HG02763 (cell line): ENCODE results near the gene IL6ST.
"Not testable (repeated sequence)": the region's sequence is repeated elsewhere in the genome, so short reads cannot be mapped to it uniquely, and the experiment has no call there.

Source experiments
- ATAC-seq: cut with Tn5 transposase; IDR thresholded peaks from one replicate; pipeline ENCODE4 v1.9.1; 2021; ENCODE audit warnings: mild to moderate bottlenecking, moderate library complexity; ENCODE audit not compliant: unreplicated experiment

Gene IL6ST

DNA sequence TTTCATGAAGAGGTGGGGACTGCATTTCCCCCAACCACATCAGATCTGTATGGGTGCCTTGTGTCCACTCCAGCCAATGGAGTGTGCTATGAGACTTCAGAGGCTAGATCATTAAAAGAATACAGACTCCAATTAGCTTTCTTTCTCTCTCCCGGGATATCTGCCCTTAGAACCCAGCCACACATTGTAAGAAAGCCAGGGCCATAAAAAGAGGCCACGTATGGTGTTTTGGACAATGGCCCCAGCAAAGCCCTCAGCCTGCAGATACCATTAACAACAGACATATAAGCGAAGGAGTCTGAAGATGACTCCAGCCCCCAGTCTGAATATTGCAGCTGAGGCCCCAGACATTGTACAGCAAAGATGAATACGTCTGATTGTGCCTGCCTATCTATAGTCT is 21.5 kb downstream of the IL6ST start:
- ATAC-seq, result no peak

DNA sequence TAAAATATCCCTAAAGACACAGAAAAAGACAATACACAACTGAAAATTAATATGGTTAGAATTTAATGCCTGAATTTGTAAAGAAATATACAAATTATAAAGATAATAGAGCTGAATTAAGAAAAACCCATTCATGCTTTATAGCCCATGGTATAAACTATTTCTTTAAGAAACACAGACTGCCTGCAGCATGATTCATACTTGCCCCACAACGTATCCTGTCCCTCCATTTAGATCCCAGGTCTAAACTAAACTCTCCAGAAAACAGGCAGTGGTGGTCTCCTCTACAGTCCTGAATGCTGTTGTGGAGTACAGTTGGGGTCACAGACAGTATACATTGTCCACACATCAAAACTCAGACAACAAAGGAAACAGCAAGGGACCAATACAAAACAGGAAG is 24.8 kb downstream of the IL6ST start:
- no peak for ATAC-seq

DNA sequence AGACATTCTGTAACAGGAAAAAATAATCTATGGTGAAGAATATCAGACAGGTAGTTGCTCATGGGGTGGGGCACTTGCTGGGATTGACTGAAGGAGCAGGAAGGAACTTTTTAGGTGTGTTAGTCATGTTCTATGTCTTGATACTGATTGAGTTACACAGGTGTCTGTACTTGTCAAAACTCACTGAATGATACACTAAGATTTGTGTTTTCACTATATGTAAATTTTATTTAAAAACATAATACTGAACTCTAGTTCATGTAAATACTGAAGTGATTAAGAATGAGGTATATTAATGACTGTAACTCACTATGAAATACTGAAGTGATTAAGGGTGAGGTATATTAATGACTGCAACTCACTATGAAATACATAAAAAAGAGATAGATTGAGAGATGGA is 28.5 kb downstream of the IL6ST start:
- no peak for ATAC-seq

DNA sequence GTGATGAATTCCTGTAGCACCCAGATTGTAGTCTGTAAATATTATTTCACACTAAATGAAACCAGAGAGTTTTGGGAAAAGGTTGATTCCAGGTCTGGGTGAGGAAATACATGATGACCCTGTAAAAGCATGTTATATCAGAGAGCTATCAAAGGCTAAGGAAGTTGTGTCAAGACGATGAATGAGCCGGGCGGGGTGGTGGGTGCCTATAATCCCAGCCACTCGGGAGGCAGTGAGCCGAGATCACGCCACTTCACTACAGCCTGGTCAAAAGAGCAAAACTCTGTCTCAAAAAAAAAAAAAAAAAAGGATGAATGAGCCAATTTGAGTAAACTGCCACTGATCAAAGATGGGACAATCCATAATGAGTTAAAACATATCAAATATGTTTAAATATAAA is 29.2 kb downstream of the IL6ST start:
- no peak for ATAC-seq

DNA sequence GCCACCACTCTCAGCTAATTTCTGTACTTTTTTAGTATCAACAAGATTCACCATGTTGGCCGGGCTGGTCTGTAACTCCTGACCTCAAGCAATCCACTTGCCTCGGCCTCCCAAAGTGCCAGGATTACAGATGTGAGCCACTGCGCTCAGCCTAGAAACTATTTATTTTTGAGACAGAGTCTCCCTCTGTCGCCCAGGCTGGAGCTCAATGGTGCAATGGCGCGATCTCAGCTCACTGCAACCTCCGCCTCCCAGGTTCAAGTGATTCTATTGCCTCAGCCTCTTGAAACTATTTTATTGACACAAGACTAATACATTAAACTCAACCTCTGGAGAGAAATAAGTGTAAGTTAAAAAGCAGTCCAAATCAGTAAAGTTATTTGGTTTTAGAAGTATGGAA is 34.0 kb downstream of the IL6ST start:
- ATAC-seq, result no peak

DNA sequence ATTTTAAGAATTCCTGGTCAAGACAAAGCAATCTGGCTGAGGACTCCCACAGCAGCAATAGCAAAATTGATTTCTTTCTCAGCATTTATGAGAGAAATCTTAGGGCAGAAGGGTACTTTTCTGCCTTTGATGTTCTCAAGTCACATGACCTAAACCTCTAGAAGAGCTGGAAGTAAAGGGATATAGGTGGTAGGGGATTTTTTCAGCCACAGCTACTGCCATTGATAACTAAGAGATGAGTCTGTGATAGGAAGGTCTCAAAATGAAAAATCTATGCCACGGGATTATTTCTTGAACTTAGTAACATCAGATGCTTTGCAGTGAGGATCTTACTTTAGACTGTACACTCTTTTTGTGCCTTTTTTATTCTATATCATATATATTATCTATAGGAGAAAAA is 35.6 kb downstream of the IL6ST start:
- no peak for ATAC-seq

DNA sequence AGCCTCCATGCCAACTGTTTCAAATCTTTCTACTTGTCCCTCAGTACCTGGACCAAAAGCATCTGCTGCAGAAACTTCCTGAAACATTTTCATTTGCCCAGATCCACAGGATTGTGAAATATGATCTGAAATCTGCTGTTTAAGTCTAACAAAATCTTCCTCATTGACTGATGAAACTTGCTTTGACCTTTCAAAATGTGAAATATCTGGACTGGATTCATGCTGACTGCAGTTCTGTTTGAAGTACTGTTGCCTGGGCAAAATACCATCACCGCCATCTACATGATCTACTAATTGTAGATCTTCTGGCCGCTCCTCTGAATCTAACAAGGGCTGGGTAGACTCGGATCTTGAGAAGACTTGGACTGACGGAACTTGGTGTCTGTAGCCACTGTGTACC is 53.6 kb downstream of the IL6ST start:
- not testable (repeated sequence) for ATAC-seq

DNA sequence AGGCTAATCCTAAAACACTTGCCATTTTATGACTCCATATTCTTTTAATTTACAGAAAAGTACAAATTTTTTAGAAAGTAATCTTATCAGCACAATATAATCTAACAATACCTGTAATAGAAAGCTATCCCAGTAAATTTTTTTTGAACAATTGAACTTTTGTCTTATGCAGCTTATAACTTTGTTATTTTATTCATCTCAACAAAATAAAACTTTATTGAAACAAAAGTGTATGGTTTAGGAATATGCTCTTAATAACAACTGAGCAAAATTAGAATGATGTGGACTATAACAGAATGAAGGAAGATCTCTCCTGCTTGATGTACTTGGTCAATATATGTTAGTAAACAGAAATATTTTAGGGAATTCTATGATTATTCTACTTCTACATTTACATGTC is 57.2 kb downstream of the IL6ST start:
- not testable (repeated sequence) for ATAC-seq

DNA sequence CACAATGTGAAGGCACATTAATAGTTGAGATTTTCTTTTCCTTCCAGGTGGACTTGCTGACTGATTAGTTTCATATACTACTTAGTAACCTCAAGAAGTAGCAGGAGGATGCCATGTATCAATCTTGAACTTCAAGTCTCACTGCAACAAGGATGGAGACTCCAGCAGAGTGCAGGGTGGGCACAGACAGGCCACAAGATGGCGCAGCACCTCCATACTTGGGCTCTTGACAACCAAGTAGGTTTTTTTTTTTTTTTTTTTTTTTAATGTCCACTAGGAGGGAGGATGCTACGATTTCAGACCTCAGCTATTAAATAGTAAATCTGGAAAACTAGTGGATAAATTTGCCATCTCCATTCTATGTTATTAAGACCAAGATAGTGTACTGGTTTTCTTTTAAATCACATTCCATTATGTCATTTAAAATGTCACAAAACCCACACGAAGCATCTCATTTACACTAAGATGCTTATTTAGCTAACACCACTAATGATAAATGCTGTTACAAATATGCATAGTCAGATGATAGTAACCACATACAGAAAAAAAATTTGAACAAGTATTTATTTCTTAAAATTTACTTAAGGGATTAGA is 58.6 kb downstream of the IL6ST start:
- peak; percentile 65 for ATAC-seq

DNA sequence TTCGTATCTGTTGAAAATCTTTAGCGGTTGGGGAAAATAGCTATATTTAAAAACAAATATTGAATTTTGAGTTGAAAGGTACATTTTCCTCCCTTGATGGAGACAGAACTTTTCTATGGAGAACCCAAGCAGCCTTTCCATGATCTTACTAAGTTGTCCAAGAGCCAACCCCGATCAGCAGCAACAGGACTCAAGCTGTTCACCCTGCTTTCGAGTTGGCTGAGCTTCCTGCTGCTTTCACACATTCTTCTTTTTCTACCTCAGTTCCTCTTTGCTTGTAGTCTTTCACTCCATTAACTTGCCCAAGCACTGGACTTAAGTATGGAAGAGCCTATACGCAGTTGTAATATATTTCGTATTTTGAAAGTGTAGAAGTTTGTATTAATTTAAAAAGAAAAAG is 59.4 kb downstream of the IL6ST start:
- no peak for ATAC-seq

DNA sequence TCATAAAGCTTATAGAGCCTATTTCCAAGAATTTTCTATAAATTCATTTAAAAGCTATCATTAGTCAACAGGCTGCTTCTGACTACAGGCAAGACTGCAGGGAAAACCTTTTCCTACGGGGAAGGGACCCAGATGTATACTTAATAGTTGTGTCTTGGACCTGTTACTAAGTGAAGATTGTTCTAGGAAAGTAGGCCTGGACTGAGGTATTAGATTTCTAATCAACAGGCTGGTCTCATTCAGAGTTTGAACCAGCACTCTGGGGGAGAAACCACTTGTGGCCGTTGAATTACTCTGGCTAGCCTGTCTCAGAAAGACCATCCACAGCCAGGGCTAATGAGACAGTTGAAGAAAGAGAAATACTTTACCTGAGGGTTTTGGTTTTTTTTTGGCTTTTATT is 60.0 kb downstream of the IL6ST start:
- no peak for ATAC-seq

DNA sequence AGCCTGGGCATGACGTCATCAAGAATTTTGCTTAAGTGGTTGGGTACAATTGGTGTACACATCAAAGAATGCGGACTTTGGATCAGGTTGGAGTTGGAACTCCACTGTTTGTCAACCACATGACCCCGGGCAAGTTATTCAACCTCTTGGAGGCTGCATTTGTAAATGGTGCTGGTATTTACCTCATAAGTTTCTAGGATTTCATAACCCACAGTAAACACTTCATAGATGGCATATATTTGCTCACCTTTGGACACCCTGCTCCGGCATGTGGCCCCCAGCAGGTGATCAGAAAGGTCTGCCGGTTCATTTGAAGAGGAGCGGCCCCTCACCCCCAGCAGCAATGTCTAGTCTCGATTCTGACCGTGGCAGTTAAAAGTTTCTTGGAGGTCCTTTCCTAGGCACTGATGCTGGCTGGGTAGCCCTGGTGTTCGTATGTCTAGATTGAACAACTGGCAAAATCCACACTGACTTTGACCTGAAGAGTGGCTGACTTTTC is 60.6 kb downstream of the IL6ST start:
- no peak for ATAC-seq

DNA sequence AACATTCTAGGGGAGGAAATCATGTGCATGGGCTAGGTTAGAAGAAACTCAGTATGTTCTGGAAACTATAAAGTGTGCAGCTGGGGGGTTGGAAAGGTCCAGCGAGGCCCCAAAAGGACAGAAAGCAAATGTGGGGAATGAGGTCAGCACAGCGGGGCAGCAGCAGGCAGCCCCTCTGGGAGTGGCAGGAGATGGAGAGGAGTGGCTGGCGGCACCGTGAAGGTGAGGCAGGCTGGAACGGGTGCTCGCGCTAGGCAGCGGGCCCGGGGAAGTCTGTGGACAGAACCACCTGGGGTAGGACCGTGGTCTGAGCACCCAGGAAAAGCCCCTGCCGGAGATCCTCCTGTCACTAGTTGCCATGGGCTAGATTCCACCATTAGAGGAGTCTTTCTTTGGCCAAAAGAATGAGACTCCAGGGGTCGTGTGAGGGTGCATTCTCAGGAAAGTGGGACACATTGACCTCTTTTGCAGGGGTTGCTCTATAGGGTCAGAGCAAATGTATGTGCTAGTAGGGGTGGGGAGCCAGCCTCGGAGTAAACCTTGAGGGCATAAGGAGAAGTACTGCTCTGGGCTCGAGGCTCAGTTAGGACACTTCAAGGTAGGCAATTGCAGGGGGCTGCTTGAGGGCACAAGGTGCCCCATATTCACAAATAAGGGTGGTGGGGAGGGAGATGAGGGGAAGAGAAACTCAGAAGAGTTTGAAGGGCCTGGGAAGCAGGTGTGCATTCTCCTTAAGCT is 61.2 kb downstream of the IL6ST start:
- ATAC-seq, result no peak

DNA sequence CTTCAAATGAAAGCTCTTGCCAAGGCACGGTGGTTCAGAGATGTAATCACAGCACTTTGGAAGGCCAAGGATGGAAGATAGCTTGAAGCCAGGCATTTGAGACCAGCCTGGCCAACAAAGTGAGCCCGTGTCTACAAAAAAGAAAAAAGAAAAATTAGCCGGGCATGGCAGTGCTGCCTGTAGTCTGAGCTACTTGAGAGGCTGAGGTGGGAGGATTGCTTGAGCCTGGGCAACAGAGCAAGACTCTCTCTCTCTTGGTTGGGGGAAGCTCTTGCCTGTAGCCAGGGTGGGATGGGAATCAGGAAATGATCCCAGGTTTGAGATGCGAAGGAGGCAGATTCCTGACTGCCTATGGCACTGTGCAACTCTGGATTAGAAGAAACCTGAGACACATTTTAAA is 62.1 kb downstream of the IL6ST start:
- ATAC-seq, result no peak

DNA sequence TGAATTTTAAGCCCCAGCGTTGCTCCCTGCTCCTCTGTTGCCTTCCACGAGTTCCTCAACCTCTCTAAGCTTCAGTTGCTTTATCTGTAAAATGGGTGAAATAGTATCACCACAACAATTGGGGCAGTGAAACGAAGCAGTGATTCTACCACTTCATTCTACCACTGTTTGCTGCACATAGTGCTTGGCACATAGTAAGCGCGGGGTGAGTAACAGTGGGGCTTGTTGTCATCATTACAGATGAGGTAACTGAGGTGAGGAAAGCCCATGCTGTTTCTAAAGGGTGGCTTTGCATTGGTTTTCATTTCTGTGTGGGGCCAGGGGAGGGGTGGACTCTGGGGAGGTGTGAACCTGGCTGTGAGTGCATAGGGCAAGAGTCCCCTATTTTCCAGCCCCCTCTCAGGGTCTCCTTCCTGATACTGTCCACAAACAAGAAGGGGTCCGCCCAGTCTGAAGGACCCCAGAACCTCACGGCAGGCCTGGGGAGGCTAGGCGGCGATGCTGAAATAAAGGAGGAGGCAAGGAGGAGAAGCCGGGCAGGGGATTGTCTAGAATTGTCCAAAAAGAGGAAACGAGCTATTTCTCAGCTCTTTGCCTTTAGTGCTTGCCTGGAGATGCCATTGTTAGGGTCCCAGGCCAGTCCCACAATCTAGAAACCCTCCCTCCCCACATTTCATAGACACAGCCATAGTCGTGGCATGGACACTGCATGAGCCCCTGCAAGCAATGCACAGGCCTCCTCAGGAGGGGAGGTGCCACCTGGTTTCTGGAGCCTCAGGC is 65.6 kb downstream of the IL6ST start:
- ATAC-seq, result no peak

DNA sequence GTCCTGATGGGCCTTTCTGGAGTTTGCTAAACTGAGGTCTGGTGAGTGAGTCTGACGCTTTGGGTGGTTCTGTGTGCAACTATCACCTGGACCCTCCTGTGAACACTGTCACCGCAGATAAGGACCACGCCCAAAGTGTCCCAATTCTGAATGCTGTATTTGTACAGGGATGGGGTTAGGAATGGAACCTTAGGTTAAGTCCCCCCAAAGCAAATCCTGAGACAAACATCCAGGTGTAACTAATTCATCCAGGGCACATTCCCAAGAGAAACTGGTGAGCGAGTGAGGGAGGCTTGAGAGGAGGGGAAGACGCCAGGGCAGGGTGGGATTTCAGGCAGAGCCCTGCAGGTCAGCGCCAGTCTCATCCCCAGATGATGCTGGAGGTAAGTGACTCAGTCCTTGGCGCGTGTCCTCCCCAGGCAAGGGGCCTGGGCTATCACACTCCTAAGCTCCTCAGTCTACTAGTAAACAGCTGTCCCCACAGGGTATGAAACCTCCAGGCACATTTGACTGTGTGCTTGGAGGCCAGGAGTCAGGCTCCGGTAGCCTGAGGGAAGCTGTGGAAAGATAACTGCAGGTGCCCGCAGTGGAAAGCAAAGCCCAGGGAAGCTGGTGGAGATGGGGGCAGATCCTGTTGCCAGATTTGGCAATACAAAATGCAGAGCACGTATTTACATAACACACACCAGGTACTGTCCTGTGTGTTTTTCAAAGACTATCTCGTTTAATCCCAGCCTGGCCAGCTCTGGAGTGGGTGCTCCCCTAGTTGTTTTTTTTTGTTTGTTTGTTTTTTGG is 66.7 kb downstream of the IL6ST start:
- ATAC-seq, result no peak

DNA sequence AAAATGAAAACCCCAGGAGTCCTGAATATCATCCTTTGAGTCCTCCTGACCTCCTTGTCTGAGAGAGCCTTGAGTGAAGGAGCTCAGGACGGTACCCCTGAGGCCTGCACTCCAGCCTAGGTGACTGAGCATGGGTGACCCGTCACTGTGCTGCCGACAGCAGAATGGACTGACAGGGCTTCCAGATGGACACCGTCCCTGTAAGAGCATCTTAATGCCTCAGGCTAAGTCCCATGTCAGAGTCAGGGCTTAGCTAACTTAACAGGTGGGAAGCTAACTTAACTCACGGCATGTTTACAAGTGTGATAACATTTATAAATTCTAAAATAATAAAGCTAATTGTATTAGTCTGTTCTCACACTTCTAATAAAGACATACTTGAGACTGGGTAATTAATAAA is 68.3 kb downstream of the IL6ST start:
- no peak for ATAC-seq

DNA sequence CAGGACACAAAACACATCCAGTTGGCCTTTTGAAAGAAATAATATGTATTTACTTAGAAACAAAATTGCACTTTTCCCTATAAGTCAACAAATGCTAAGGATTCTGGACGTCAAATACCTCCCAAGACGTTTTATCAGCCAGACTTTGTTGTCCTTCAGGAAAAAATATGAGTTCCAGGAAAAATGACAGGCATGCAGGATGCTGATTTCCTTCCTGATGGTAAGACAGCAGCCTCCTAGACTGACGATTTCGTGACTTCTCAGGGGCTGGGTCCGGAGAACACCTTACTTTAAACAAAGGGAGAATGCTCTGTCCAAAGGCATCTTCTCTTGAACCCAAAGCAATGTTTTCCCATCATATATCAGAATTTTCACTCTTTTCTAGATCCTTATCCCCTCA is 69.1 kb downstream of the IL6ST start:
- ATAC-seq, result no peak

DNA sequence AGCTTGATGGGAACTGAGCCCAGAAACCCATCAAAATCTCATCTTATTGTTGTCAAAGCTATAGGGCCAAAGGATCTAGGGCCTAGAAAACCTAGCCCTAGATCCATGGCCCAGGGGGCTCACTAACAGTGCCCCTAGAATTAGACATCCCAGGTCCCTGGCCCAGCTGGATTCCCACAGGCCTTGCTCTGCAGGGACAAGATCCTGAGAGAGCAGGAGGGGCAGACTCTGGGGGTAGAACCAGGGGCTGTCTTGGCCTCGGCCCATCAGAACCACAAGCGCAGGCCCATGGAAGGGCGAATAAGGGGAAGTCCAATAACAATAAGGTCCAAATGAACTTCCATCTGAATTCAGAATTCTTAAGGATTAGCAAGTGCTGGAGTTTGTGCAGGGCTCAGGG is 69.6 kb downstream of the IL6ST start:
- no peak for ATAC-seq

DNA sequence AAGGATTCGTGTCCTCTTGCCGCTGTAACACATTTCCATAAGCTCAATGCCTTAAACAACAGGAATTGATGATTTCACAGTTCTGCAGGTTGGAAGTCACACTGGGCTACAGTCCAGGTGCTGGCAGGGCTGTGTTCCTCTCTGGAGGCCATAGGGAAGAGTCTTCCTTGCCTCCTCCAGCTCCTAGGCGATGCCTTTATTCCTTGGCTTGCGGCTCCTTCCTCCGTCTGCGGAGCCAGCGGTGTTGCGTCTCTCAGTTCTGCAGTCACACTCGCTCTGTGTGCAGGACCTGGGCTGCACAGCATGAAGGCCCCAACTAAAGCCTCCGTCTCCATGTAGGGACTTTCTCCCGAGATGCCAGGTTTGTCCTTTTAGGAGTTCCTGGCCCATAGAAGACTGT is 70.0 kb downstream of the IL6ST start:
- no peak for ATAC-seq

DNA sequence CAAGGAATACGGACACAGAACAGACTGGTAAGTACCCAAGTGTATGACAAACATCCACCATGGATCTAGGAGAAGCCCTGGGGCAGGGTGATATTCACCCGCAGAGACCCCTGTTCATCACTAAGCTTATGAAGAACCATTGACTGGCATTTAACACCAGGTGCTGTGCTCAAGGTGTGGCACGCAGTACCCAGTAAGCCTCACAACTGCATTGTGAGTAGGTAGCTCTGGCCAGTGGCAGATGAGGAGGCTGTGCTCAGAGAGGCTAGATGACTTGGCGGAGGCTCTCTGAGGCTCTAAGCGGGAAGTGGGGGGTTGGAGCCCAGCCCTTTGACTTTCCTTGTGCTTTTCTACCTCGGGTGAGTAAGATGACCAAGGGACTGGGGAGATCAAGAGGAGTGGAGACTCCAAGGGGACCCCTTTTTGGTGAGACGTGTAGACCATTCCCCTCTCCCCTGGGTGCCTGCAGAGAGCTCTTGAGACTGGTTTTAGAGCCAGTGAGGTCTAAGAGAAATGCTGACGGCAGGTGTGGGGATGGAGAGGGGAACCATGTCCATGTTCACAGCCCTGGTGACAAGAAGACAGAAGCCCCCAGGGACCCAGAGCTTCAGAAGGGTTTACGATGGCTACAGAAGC is 70.8 kb downstream of the IL6ST start:
- no peak for ATAC-seq
